Astrocyte (in vitro differentiated cells and primary cell): ENCODE results near the gene UBE4B. TPM values are rescaled to one million over a fixed set of nuclear protein-coding genes. Genes with fewer than 3 reads are reported as not detected.

Experiments used
- DNase-seq: peaks from one replicate; pipeline ENCODE4 v3.0.0-alpha.2; 2010; ENCODE audit warnings: low read depth
- FAIRE-seq: peaks from 2 replicates; lab custom pipeline; 2011; peaks lifted over from hg19 to GRCh38; lab: Jason Lieb, UNC
- H2AFZ ChIP-seq: 2 replicates; pipeline ENCODE4 v1.6.0; 2012; ENCODE audit warnings: low read depth, low read length, inconsistent platforms
- H3K27ac ChIP-seq: 2 replicates; pipeline ENCODE4 v1.5.1; 2011; ENCODE audit warnings: low read depth, low read length, inconsistent platforms
- H3K27me3 ChIP-seq: 2 replicates; pipeline ENCODE4 v1.6.0; 2011; ENCODE audit warnings: low read length, inconsistent platforms; ENCODE audit not compliant: insufficient read depth
- H3K36me3 ChIP-seq: 2 replicates; pipeline ENCODE4 v1.5.1; 2011; ENCODE audit warnings: low read length, inconsistent platforms; ENCODE audit not compliant: insufficient read depth
- H3K4me1 ChIP-seq: 2 replicates; pipeline ENCODE4 v1.5.1; 2011; ENCODE audit warnings: low read length, inconsistent platforms; ENCODE audit not compliant: insufficient read depth
- H3K4me2 ChIP-seq: 2 replicates; pipeline ENCODE4 v1.6.0; 2012; ENCODE audit warnings: low read length, inconsistent platforms
- H3K4me3 ChIP-seq: 2 replicates; pipeline ENCODE4 v1.5.1; 2011; ENCODE audit warnings: low read depth, mild to moderate bottlenecking, low read length, inconsistent platforms; ENCODE audit not compliant: insufficient read depth
- H3K79me2 ChIP-seq: 2 replicates; pipeline ENCODE4 v1.6.0; 2012; ENCODE audit warnings: mild to moderate bottlenecking, low read length, inconsistent platforms; ENCODE audit not compliant: insufficient read depth
- H3K9ac ChIP-seq: 2 replicates; pipeline ENCODE4 v1.6.0; 2012; ENCODE audit warnings: mild to moderate bottlenecking, low read length, inconsistent platforms
- H3K9me3 ChIP-seq: 2 replicates; pipeline ENCODE4 v1.5.1; 2012; ENCODE audit warnings: low read depth, mild to moderate bottlenecking, low read length, inconsistent platforms; ENCODE audit not compliant: insufficient read depth
- H4K20me1 ChIP-seq: 2 replicates; pipeline ENCODE4 v1.6.0; 2012; ENCODE audit warnings: low read length, inconsistent platforms; ENCODE audit not compliant: insufficient read depth
- H3K27ac Mint-ChIP-seq: one replicate; pipeline ENCODE4 v1.8.0; 2021; ENCODE audit warnings: mild to moderate bottlenecking, mixed read lengths; ENCODE audit not compliant: unreplicated experiment
- H3K27me3 Mint-ChIP-seq: one replicate; pipeline ENCODE4 v1.8.0; 2021; ENCODE audit warnings: low read depth, mixed read lengths; ENCODE audit not compliant: unreplicated experiment
- H3K36me3 Mint-ChIP-seq: one replicate; pipeline ENCODE4 v1.8.0; 2021; ENCODE audit warnings: low read depth, mixed read lengths; ENCODE audit not compliant: unreplicated experiment
- H3K4me1 Mint-ChIP-seq: one replicate; pipeline ENCODE4 v1.8.0; 2021; ENCODE audit warnings: low read depth, mixed read lengths; ENCODE audit not compliant: unreplicated experiment
- H3K4me3 Mint-ChIP-seq: one replicate; pipeline ENCODE4 v1.8.0; 2021; ENCODE audit warnings: mild to moderate bottlenecking, moderate library complexity, mixed read lengths; ENCODE audit not compliant: unreplicated experiment
- H3K9me3 Mint-ChIP-seq: one replicate; pipeline ENCODE4 v1.8.0; 2021; ENCODE audit warnings: mild to moderate bottlenecking, mixed read lengths; ENCODE audit not compliant: unreplicated experiment
- CTCF ChIP-seq: IDR thresholded peaks from 2 replicates; pipeline ENCODE4 v1.5.1; 2011; ENCODE audit warnings: low read depth, mild to moderate bottlenecking, inconsistent platforms, low read length, moderate library complexity; ENCODE audit not compliant: insufficient read depth
- EZH2 ChIP-seq: IDR thresholded peaks from 2 replicates; pipeline ENCODE4 v1.6.1; 2012; ENCODE audit warnings: mild to moderate bottlenecking, low read length, inconsistent platforms; ENCODE audit not compliant: insufficient read depth
- total RNA-seq: library from RNA; stranded (reverse); gene quantifications from 2 replicates; pipeline ENCODE4 v1.2.1, GENCODE V29; 2021

The UBE4B gene
- total RNA-seq, 1 donor from 2014 or later: 41.5 TPM

GRCh38 chr1:10160907-10161490 is 128.2 kb downstream of the UBE4B start:
- no peaks in the 10 kb centered on the region for H3K9me3 Mint-ChIP-seq
- DNase-seq: no peak
- Histone ChIP-seq H3K4me1 (no peaks in the 10 kb centered on the region), H3K9ac (no peak overlapping the region), H4K20me1 (no peaks in the 10 kb centered on the region), H3K9me3 (no peaks in the 10 kb centered on the region), H3K36me3 (peaks cover 20% of the 10 kb centered on the region), H3K4me2 (no peak overlapping the region), H3K27ac (no peak overlapping the region), H3K4me3 (no peak overlapping the region), H2AFZ (no peak overlapping the region), H3K27me3 (no peaks in the 10 kb centered on the region), H3K79me2 (no peaks in the 10 kb centered on the region)
- FAIRE-seq: no peak
- peaks cover 25% of the 10 kb centered on the region for H3K36me3 Mint-ChIP-seq
- no peak overlapping the region for H3K4me3 Mint-ChIP-seq
- TF ChIP-seq CTCF (no peak), EZH2 (no peak)
- H3K27me3 Mint-ChIP-seq: no peaks in the 10 kb centered on the region
- H3K4me1 Mint-ChIP-seq: no peaks in the 10 kb centered on the region
- no peak overlapping the region for H3K27ac Mint-ChIP-seq

GRCh38 chr1:10161541-10162290 is 129.0 kb downstream of the UBE4B start:
- Histone ChIP-seq H3K27me3 (no peaks in the 10 kb centered on the region), H3K36me3 (peaks cover 23% of the 10 kb centered on the region), H3K9me3 (no peaks in the 10 kb centered on the region), H2AFZ (no peak overlapping the region), H3K79me2 (no peaks in the 10 kb centered on the region), H4K20me1 (no peaks in the 10 kb centered on the region), H3K9ac (no peak overlapping the region), H3K4me2 (no peak overlapping the region), H3K4me3 (no peak overlapping the region), H3K4me1 (no peaks in the 10 kb centered on the region), H3K27ac (no peak overlapping the region)
- DNase-seq (no peak), FAIRE-seq (no peak)
- no peak for TF ChIP-seq CTCF
- no peak for TF ChIP-seq EZH2
- no peaks in the 10 kb centered on the region for H3K9me3 Mint-ChIP-seq
- no peak overlapping the region for H3K4me3 Mint-ChIP-seq
- H3K27me3 Mint-ChIP-seq: no peaks in the 10 kb centered on the region
- H3K4me1 Mint-ChIP-seq: no peaks in the 10 kb centered on the region
- no peak overlapping the region for H3K27ac Mint-ChIP-seq
- H3K36me3 Mint-ChIP-seq: peaks cover 28% of the 10 kb centered on the region
